Vagina (tissue), 2 donors: Measurements from ENCODE around the gene ACTL6A. TPM values are rescaled to one million over a fixed set of nuclear protein-coding genes. Genes with fewer than 3 reads are reported as not detected.

ENCODE experiments used
- DNase-seq, 2 donors: peaks; one replicate each; pipeline ENCODE4 v3.0.0-alpha.2; 2017; ENCODE audit errors: extremely low spot score in 2 of 2
- H3K27ac ChIP-seq: fragments of 200-600 bp; sonication (generic); one replicate; pipeline ENCODE4 v1.5.1; 2019
- H3K27me3 ChIP-seq: fragments of 200-600 bp; sonication (generic); one replicate; pipeline ENCODE4 v1.5.1; 2019
- H3K36me3 ChIP-seq, 2 donors: fragments of 200-600 bp; sonication (generic); one replicate each; pipeline ENCODE4 v1.5.1; 2017 to 2019
- H3K4me1 ChIP-seq: fragments of 200-600 bp; sonication (generic); one replicate; pipeline ENCODE4 v1.5.1; 2019
- H3K4me3 ChIP-seq, 2 donors: fragments of 200-600 bp; sonication (generic); 1 replicate in 1 of 2; 2 replicates in 1 of 2; pipeline ENCODE4 v1.5.1; 2016 to 2019
- H3K9me3 ChIP-seq: fragments of 200-600 bp; sonication (generic); one replicate; pipeline ENCODE4 v1.5.1; 2019
- CTCF ChIP-seq, 3 experiments: fragments of 450-650 bp in 2 of 3; fragments of 200-600 bp in 1 of 3; sonication (generic) in 1 of 3; IDR thresholded peaks; one replicate each; pipeline ENCODE4 v1.5.1; 2017 to 2019; ENCODE audit warnings: antibody characterized with exemption in 3 of 3, mild to moderate bottlenecking in 2 of 3, moderate library complexity in 2 of 3
- POLR2A ChIP-seq, 2 donors: fragments of 450-650 bp; IDR thresholded peaks; one replicate each; pipeline ENCODE4 v1.6.1; 2017; ENCODE audit warnings: antibody characterized with exemption in 2 of 2, mild to moderate bottlenecking in 2 of 2, moderate library complexity in 2 of 2
- POLR2AphosphoS5 ChIP-seq, 2 donors: sonication (generic); formaldehyde crosslinking; IDR thresholded peaks; one replicate each; pipeline ENCODE4 v1.9.0; 2017; ENCODE audit warnings: antibody characterized with exemption in 2 of 2, mild to moderate bottlenecking in 2 of 2, low read depth in 1 of 2; ENCODE audit not compliant: insufficient read depth in 1 of 2
- intact Hi-C: fragments of 100-400 bp; cut with DNase I; formaldehyde crosslinking; loops from one replicate; pipeline ENCODE4 v1.15.1; 2023
- total RNA-seq: library from RNA; depleted of rRNA; stranded (reverse); fragments of >200 nt; gene quantifications from one replicate; pipeline ENCODE4 v1.2.3, GENCODE V29; 2016

The ACTL6A gene
- total RNA-seq, 1 donor from 2014 or later = 21.9 TPM

- Histone ChIP-seq H3K27me3 (no peaks in the 10 kb centered on the region), H3K36me3 (no peaks in the 10 kb centered on the region), H3K27ac (no peak overlapping the region), H3K9me3 (no peaks in the 10 kb centered on the region), H3K4me1 (no peaks in the 10 kb centered on the region), H3K4me3 (no peak overlapping the region)
- intact Hi-C loops = no loop called here
- no peak for DNase-seq
- TF ChIP-seq POLR2AphosphoS5 (IDR thresholded peaks at IDR 0.05; ENCODE audit: insufficient read depth in 1 of 2, low read depth in 1 of 2) (no peak), CTCF (IDR thresholded peaks at IDR 0.05) (no peak), POLR2A (IDR thresholded peaks at IDR 0.05) (no peak)
Observed at GRCh38 chr3:179542375-179542774, 20.4 kb upstream of the ACTL6A start.

GRCh38 chr3:179544981-179545645 lies 17.6 kb upstream of the ACTL6A start:
- Histone ChIP-seq H3K27ac (no peak overlapping the region), H3K4me3 (no peak overlapping the region), H3K36me3 (no peaks in the 10 kb centered on the region), H3K4me1 (no peaks in the 10 kb centered on the region), H3K9me3 (no peaks in the 10 kb centered on the region), H3K27me3 (no peaks in the 10 kb centered on the region)
- intact Hi-C loops = no loop called here
- no peak for DNase-seq
- no peak for TF ChIP-seq POLR2AphosphoS5 (IDR thresholded peaks at IDR 0.05; ENCODE audit: insufficient read depth in 1 of 2, low read depth in 1 of 2)
- no peak for TF ChIP-seq CTCF (IDR thresholded peaks at IDR 0.05)
- no peak for TF ChIP-seq POLR2A (IDR thresholded peaks at IDR 0.05)

- Histone ChIP-seq H3K9me3 (no peaks in the 10 kb centered on the region), H3K27me3 (no peaks in the 10 kb centered on the region), H3K4me3 (no peak overlapping the region), H3K36me3 (no peaks in the 10 kb centered on the region), H3K4me1 (no peaks in the 10 kb centered on the region), H3K27ac (no peak overlapping the region)
- intact Hi-C loops = no loop called here
- TF ChIP-seq CTCF (IDR thresholded peaks at IDR 0.05) (no peak), POLR2A (IDR thresholded peaks at IDR 0.05) (no peak), POLR2AphosphoS5 (IDR thresholded peaks at IDR 0.05; ENCODE audit: insufficient read depth in 1 of 2, low read depth in 1 of 2) (no peak)
- no peak for DNase-seq
Observed at GRCh38 chr3:179546814-179547241, 15.9 kb upstream of the ACTL6A start.

- TF ChIP-seq POLR2AphosphoS5 (IDR thresholded peaks at IDR 0.05; ENCODE audit: insufficient read depth in 1 of 2, low read depth in 1 of 2) = no peak
- no peak for TF ChIP-seq POLR2A (IDR thresholded peaks at IDR 0.05)
- intact Hi-C loops = no loop called here
- H3K27ac ChIP-seq = no peak overlapping the region
- H3K9me3 ChIP-seq = no peaks in the 10 kb centered on the region
- H3K36me3 ChIP-seq = no peaks in the 10 kb centered on the region
- H3K4me3 ChIP-seq = no peak overlapping the region
- no peak for DNase-seq
- no peaks in the 10 kb centered on the region for H3K4me1 ChIP-seq
- no peaks in the 10 kb centered on the region for H3K27me3 ChIP-seq
Observed at GRCh38 chr3:179551349-179552105, 11.2 kb upstream of the ACTL6A start.

GRCh38 chr3:179558742-179559364 lies 3.9 kb upstream of the ACTL6A start:
- Histone ChIP-seq H3K4me3 (no peak overlapping the region), H3K27ac (no peak overlapping the region), H3K27me3 (no peaks in the 10 kb centered on the region), H3K9me3 (no peaks in the 10 kb centered on the region), H3K4me1 (peaks cover 3% of the 10 kb centered on the region), H3K36me3 (no peaks in the 10 kb centered on the region)
- no peak for TF ChIP-seq POLR2A (IDR thresholded peaks at IDR 0.05)
- peak in 2 of 3 experiments; percentile 43 to 54 for TF ChIP-seq CTCF (IDR thresholded peaks at IDR 0.05)
- no peak for DNase-seq
- intact Hi-C loops = no loop called here
